ENCODE measurements around the gene KRTAP3-2.

- TF ChIP-seq POLR2A (IDR thresholded peaks at IDR 0.05) (no peak), POLR2AphosphoS5 (IDR thresholded peaks at IDR 0.05) (no peak)
Observed at GRCh38 chr17:40997361-40997760, 2.3 kb downstream of the KRTAP3-2 start.
